NK-92 (cell line): ENCODE data around the gene MYADML2.

Source experiments
- DNase-seq: peaks from one replicate; lab custom pipeline; 2025; ENCODE audit not compliant: unreplicated experiment; lab: John Stamatoyannopoulos, UW

Gene MYADML2

GRCh38 chr17:81901167-81902022 lies 45.6 kb downstream of the MYADML2 start:
- no peak for DNase-seq

GRCh38 chr17:81900181-81900820 lies 46.7 kb downstream of the MYADML2 start:
- no peak for DNase-seq

GRCh38 chr17:81899514-81900166 lies 47.4 kb downstream of the MYADML2 start:
- no peak for DNase-seq

GRCh38 chr17:81898885-81899284 lies 48.1 kb downstream of the MYADML2 start:
- no peak for DNase-seq

GRCh38 chr17:81898029-81898866 lies 48.8 kb downstream of the MYADML2 start:
- no peak for DNase-seq

- no peak for DNase-seq
Measured at GRCh38 chr17:81895400-81895799, 51.6 kb downstream of the MYADML2 start.

GRCh38 chr17:81891303-81891552 lies 55.8 kb downstream of the MYADML2 start:
- no peak for DNase-seq

- DNase-seq: no peak
Measured at GRCh38 chr17:81890447-81891302, 56.4 kb downstream of the MYADML2 start.
